SU-DHL-6 (cell line): Measurements from ENCODE around the gene ARL4D.

Experiments used
- EZH2phosphoT487 ChIP-seq: fragments of 200-600 bp; sonication (generic), shearing (Covaris generic); conservative IDR thresholded peaks from 2 replicates; pipeline ENCODE4 v1.6.1; 2018; ENCODE audit warnings: mild to moderate bottlenecking, antibody characterized with exemption, low read length, moderate library complexity, mixed read lengths
- TF ChIP-seq, protein P1 (sequence below): fragments of 200-600 bp; sonication (generic); IDR thresholded peaks from one replicate; pipeline ENCODE4 v1.5.1; 2017; ENCODE audit warnings: antibody characterized with exemption, mild to moderate bottlenecking, low read length, moderate library complexity; ENCODE audit not compliant: insufficient read depth, poor library complexity, severe bottlenecking

DNA sequence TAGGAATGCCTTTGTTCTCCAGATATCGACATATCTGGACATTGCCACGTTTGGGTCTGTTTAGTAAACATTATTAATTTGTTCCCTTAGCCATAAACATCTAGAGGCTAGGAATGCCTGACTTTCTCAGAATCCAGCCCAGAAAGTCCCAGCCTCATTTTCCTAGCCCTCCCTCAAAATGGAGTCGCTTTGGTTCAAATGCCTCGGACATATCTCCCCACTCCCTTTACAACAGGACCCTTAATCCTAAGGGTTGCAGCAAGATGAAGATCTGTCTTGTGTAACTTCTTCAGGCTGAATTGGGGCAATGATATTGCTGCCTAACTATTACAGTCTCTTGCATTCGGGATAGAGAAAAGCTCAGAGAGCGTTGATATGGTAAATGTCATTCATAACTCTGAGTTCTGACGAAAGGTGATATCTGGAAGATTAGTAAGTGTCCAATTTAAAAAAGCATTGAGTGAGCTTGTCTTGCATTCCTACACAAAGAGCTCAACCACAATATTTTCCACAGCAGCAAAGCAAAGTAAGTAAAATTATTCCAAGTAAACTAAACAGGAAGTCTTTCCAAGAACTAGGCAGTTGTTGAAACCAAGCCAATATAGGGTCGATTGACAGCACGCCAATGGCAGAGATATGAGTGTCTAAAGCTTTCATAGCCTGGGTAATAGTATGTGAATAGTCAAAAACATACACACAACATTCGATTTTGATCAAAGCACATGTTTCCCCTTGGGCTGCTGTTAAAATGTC lies 46.0 kb upstream of the ARL4D start:
- TF ChIP-seq, protein P1, sequence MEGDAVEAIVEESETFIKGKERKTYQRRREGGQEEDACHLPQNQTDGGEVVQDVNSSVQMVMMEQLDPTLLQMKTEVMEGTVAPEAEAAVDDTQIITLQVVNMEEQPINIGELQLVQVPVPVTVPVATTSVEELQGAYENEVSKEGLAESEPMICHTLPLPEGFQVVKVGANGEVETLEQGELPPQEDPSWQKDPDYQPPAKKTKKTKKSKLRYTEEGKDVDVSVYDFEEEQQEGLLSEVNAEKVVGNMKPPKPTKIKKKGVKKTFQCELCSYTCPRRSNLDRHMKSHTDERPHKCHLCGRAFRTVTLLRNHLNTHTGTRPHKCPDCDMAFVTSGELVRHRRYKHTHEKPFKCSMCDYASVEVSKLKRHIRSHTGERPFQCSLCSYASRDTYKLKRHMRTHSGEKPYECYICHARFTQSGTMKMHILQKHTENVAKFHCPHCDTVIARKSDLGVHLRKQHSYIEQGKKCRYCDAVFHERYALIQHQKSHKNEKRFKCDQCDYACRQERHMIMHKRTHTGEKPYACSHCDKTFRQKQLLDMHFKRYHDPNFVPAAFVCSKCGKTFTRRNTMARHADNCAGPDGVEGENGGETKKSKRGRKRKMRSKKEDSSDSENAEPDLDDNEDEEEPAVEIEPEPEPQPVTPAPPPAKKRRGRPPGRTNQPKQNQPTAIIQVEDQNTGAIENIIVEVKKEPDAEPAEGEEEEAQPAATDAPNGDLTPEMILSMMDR, result no peak
- no peak for TF ChIP-seq EZH2phosphoT487
